Activated CD4-positive, alpha-beta memory T cell treated with anti-CD3 and anti-CD28 coated beads for 36 hours (primary cell): Measurements from ENCODE around the gene CISH. TPM values are rescaled to one million over a fixed set of nuclear protein-coding genes. Genes with fewer than 3 reads are reported as not detected.

Source experiments
- CTCF ChIA-PET: fragments of 350-600 bp; sonication (Branson Sonifier 250); formaldehyde crosslinking; loops from one replicate; lab custom pipeline; 2021; ENCODE audit warnings: antibody characterized with exemption, inconsistent platforms; lab: Charles Lee
- POLR2A ChIA-PET: fragments of 350-600 bp; sonication (Branson Sonifier 250); formaldehyde crosslinking; loops from one replicate; lab custom pipeline; 2021; ENCODE audit warnings: antibody characterized with exemption; lab: Charles Lee
- DNase-seq: peaks from one replicate; pipeline ENCODE4 v3.0.0-alpha.2; 2020
- H3K27ac Mint-ChIP-seq: one replicate; pipeline ENCODE4 v1.8.0; 2021; ENCODE audit warnings: mixed read lengths
- H3K27me3 Mint-ChIP-seq: one replicate; pipeline ENCODE4 v1.8.0; 2021; ENCODE audit warnings: mixed read lengths
- H3K36me3 Mint-ChIP-seq: one replicate; pipeline ENCODE4 v1.8.0; 2021; ENCODE audit warnings: mixed read lengths
- H3K4me1 Mint-ChIP-seq: one replicate; pipeline ENCODE4 v1.8.0; 2021; ENCODE audit warnings: low read depth, mixed read lengths
- H3K4me3 Mint-ChIP-seq: one replicate; pipeline ENCODE4 v1.8.0; 2021; ENCODE audit warnings: mild to moderate bottlenecking, mixed read lengths
- H3K9me3 Mint-ChIP-seq: one replicate; pipeline ENCODE4 v1.8.0; 2021; ENCODE audit warnings: mixed read lengths
- intact Hi-C: fragments of 100-400 bp; cut with micrococcal nuclease; formaldehyde crosslinking; loops from one replicate; pipeline ENCODE4 v1.15.1; 2023
- total RNA-seq, 2 experiments: library from RNA; stranded (reverse); gene quantifications; one replicate each; pipeline ENCODE4 v1.2.3, GENCODE V29; 2021

CISH gene
- total RNA-seq, 2 experiments from 2014 or later = 319 TPM

GRCh38 chr3:50651920-50652529 is 40.5 kb upstream of the CISH start:
- Mint-ChIP-seq H3K4me1 (peaks cover 28% of the 10 kb centered on the region), H3K27me3 (no peaks in the 10 kb centered on the region), H3K36me3 (peaks cover 12% of the 10 kb centered on the region), H3K4me3 (no peak overlapping the region), H3K9me3 (no peaks in the 10 kb centered on the region), H3K27ac (peak overlapping the region; percentile 19)
- intact Hi-C loops = loop anchor here (1.0 to 10.0 kb wide), 3 partner anchors 36 to 217 kb away; no protein-coding TSS in a partner anchor
- ChIA-PET POLR2A (interaction anchor here (1.0 to 1.8 kb wide), 9 partner anchors 15 to 733 kb away, joined by 3 to 13 read pairs (median 3); partner anchors contain the start of genes CISH, HEMK1, MANF and MAPKAPK3), CTCF (interaction anchor here (0.6 to 5.3 kb wide), 17 partner anchors 7 to 727 kb away, joined by 3 to 188 read pairs (median 7); partner anchors contain the start of genes C3orf18, CISH, HEMK1 and MAPKAPK3)
- no peak for DNase-seq

- H3K27me3 Mint-ChIP-seq = no peaks in the 10 kb centered on the region
- no peaks in the 10 kb centered on the region for H3K9me3 Mint-ChIP-seq
- ChIA-PET CTCF (interaction anchor here (2.3 to 5.3 kb wide), 3 partner anchors 35 to 85 kb away, joined by 9 to 188 read pairs (median 46); partner anchors contain the start of genes C3orf18, HEMK1 and MAPKAPK3), POLR2A (interaction anchor here (0.5 to 1.1 kb wide), 3 partner anchors 16 to 43 kb away, joined by 3 to 5 read pairs (median 3); no protein-coding TSS in a partner anchor)
- no peak for DNase-seq
- H3K4me3 Mint-ChIP-seq = no peak overlapping the region
- H3K36me3 Mint-ChIP-seq = peaks cover 14% of the 10 kb centered on the region
- intact Hi-C loops = loop anchor here (10.0 kb wide), 1 partner anchor 217 kb away; no protein-coding TSS in a partner anchor
- H3K27ac Mint-ChIP-seq = peak overlapping the region; percentile 40
- H3K4me1 Mint-ChIP-seq = peaks cover 28% of the 10 kb centered on the region
Measured at GRCh38 chr3:50651445-50651844, 39.9 kb upstream of the CISH start.

GRCh38 chr3:50650018-50650417 is 38.4 kb upstream of the CISH start:
- no peak for DNase-seq
- Mint-ChIP-seq H3K36me3 (peaks cover 25% of the 10 kb centered on the region), H3K9me3 (no peaks in the 10 kb centered on the region), H3K4me3 (no peak overlapping the region), H3K27ac (peak overlapping the region; percentile 42), H3K4me1 (peaks cover 22% of the 10 kb centered on the region), H3K27me3 (no peaks in the 10 kb centered on the region)
- CTCF ChIA-PET = interaction anchor here (0.5 to 1.5 kb wide), 4 partner anchors 34 to 437 kb away, joined by 3 to 9 read pairs (median 4); no protein-coding TSS in a partner anchor
- intact Hi-C loops = loop anchor here (10.0 kb wide), 1 partner anchor 215 kb away; no protein-coding TSS in a partner anchor
- POLR2A ChIA-PET = no interaction called here

- Mint-ChIP-seq H3K36me3 (peaks cover 30% of the 10 kb centered on the region), H3K27ac (peak overlapping the region; percentile 42)
- CTCF ChIA-PET = interaction anchor here (0.5 to 1.5 kb wide), 4 partner anchors 33 to 438 kb away, joined by 3 to 9 read pairs (median 4); no protein-coding TSS in a partner anchor
Measured at GRCh38 chr3:50649451-50649931, 37.9 kb upstream of the CISH start.

GRCh38 chr3:50648944-50649343 is 37.4 kb upstream of the CISH start:
- POLR2A ChIA-PET = no interaction called here
- H3K4me3 Mint-ChIP-seq = no peak overlapping the region
- no peaks in the 10 kb centered on the region for H3K9me3 Mint-ChIP-seq
- CTCF ChIA-PET = interaction anchor here (1.1 to 1.5 kb wide), 3 partner anchors 33 to 107 kb away, joined by 3 to 9 read pairs (median 4); no protein-coding TSS in a partner anchor
- intact Hi-C loops = no loop called here
- H3K4me1 Mint-ChIP-seq = peaks cover 12% of the 10 kb centered on the region
- H3K36me3 Mint-ChIP-seq = peaks cover 35% of the 10 kb centered on the region
- no peak overlapping the region for H3K27ac Mint-ChIP-seq
- DNase-seq = no peak
- H3K27me3 Mint-ChIP-seq = no peaks in the 10 kb centered on the region

More at GRCh38 chr3:50649451-50649931, 37.9 kb upstream of the CISH start:
- no peaks in the 10 kb centered on the region for H3K27me3 Mint-ChIP-seq
- no peaks in the 10 kb centered on the region for H3K9me3 Mint-ChIP-seq
- peaks cover 17% of the 10 kb centered on the region for H3K4me1 Mint-ChIP-seq
- intact Hi-C loops = no loop called here
- no peak for DNase-seq
- no peak overlapping the region for H3K4me3 Mint-ChIP-seq
- POLR2A ChIA-PET = no interaction called here

- ChIA-PET POLR2A (no interaction called here), CTCF (no interaction called here)
- Mint-ChIP-seq H3K27ac (peak overlapping the region; percentile 8), H3K4me3 (no peak overlapping the region), H3K36me3 (peaks cover 41% of the 10 kb centered on the region), H3K4me1 (peaks cover 7% of the 10 kb centered on the region), H3K9me3 (no peaks in the 10 kb centered on the region), H3K27me3 (no peaks in the 10 kb centered on the region)
- no peak for DNase-seq
- intact Hi-C loops = no loop called here
Measured at GRCh38 chr3:50648313-50648712, 36.7 kb upstream of the CISH start.

- CTCF ChIA-PET = interaction anchor here (1.3 to 2.7 kb wide), 2 partner anchors 8 to 29 kb away, joined by 8 to 11 read pairs; partner anchors contain the start of gene MAPKAPK3
- no peak overlapping the region for H3K4me3 Mint-ChIP-seq
- H3K9me3 Mint-ChIP-seq = no peaks in the 10 kb centered on the region
- no peak for DNase-seq
- H3K36me3 Mint-ChIP-seq = peaks cover 56% of the 10 kb centered on the region
- no peaks in the 10 kb centered on the region for H3K27me3 Mint-ChIP-seq
- POLR2A ChIA-PET = no interaction called here
- peak overlapping the region; percentile 28 for H3K27ac Mint-ChIP-seq
- H3K4me1 Mint-ChIP-seq = peaks cover 18% of the 10 kb centered on the region
- intact Hi-C loops = no loop called here
Measured at GRCh38 chr3:50645378-50645777, 33.8 kb upstream of the CISH start.

- CTCF ChIA-PET = interaction anchor here (1.3 to 2.7 kb wide), 2 partner anchors 9 to 28 kb away, joined by 8 to 11 read pairs; partner anchors contain the start of gene MAPKAPK3
- H3K27ac Mint-ChIP-seq = no peak overlapping the region
- H3K36me3 Mint-ChIP-seq = peaks cover 52% of the 10 kb centered on the region
- no peak for DNase-seq
- H3K4me1 Mint-ChIP-seq = peaks cover 14% of the 10 kb centered on the region
- POLR2A ChIA-PET = no interaction called here
- no peak overlapping the region for H3K4me3 Mint-ChIP-seq
- no peaks in the 10 kb centered on the region for H3K9me3 Mint-ChIP-seq
- H3K27me3 Mint-ChIP-seq = no peaks in the 10 kb centered on the region
- intact Hi-C loops = no loop called here
Measured at GRCh38 chr3:50644561-50644960, 33.0 kb upstream of the CISH start.

GRCh38 chr3:50642382-50642781 is 30.8 kb upstream of the CISH start:
- peak; percentile 53 for DNase-seq
- Mint-ChIP-seq H3K27me3 (no peaks in the 10 kb centered on the region), H3K9me3 (no peaks in the 10 kb centered on the region), H3K36me3 (peaks cover 48% of the 10 kb centered on the region), H3K4me1 (peaks cover 28% of the 10 kb centered on the region), H3K4me3 (no peak overlapping the region), H3K27ac (peak overlapping the region; percentile 40)
- POLR2A ChIA-PET = no interaction called here
- CTCF ChIA-PET = interaction anchor here (1.3 kb wide), 1 partner anchor 10 kb away, joined by 7 read pairs; no protein-coding TSS in a partner anchor
- intact Hi-C loops = loop anchor here (1.0 kb wide), 2 partner anchors 10 to 18 kb away; no protein-coding TSS in a partner anchor

- peak overlapping the region; percentile 14 for H3K27ac Mint-ChIP-seq
- no peak for DNase-seq
- intact Hi-C loops = no loop called here
- POLR2A ChIA-PET = no interaction called here
- peaks cover 32% of the 10 kb centered on the region for H3K36me3 Mint-ChIP-seq
- CTCF ChIA-PET = no interaction called here
- peaks cover 50% of the 10 kb centered on the region for H3K4me1 Mint-ChIP-seq
- no peaks in the 10 kb centered on the region for H3K27me3 Mint-ChIP-seq
- H3K9me3 Mint-ChIP-seq = no peaks in the 10 kb centered on the region
- H3K4me3 Mint-ChIP-seq = no peak overlapping the region
Measured at GRCh38 chr3:50639055-50639494, 27.5 kb upstream of the CISH start.

- H3K36me3 Mint-ChIP-seq = peaks cover 21% of the 10 kb centered on the region
- H3K4me3 Mint-ChIP-seq = no peak overlapping the region
- no peaks in the 10 kb centered on the region for H3K27me3 Mint-ChIP-seq
- ChIA-PET CTCF (no interaction called here), POLR2A (no interaction called here)
- intact Hi-C loops = no loop called here
- H3K9me3 Mint-ChIP-seq = no peaks in the 10 kb centered on the region
- peak overlapping the region; percentile 70 for H3K27ac Mint-ChIP-seq
- DNase-seq = no peak
- peaks cover 61% of the 10 kb centered on the region for H3K4me1 Mint-ChIP-seq
Measured at GRCh38 chr3:50637945-50638344, 26.4 kb upstream of the CISH start.

- ChIA-PET POLR2A (interaction anchor here (0.6 kb wide), 1 partner anchor 123 kb away, joined by 3 read pairs; no protein-coding TSS in a partner anchor), CTCF (interaction anchor here (0.6 to 1.2 kb wide), 3 partner anchors 16 to 44 kb away, joined by 3 read pairs; no protein-coding TSS in a partner anchor)
- Mint-ChIP-seq H3K9me3 (no peaks in the 10 kb centered on the region), H3K36me3 (peaks cover 23% of the 10 kb centered on the region), H3K4me3 (no peak overlapping the region), H3K4me1 (peaks cover 67% of the 10 kb centered on the region), H3K27ac (peak overlapping the region; percentile 70), H3K27me3 (no peaks in the 10 kb centered on the region)
- intact Hi-C loops = no loop called here
- no peak for DNase-seq
Measured at GRCh38 chr3:50637011-50637410, 25.4 kb upstream of the CISH start.
